Activated CD4-positive, alpha-beta T cell treated with anti-CD3 and anti-CD28 coated beads, Interleukin-2, amount 50 U/mL, for 48 hours (primary cell): ENCODE results near the gene HNRNPL.
"Not testable (repeated sequence)": the region's sequence is repeated elsewhere in the genome, so short reads cannot be mapped to it uniquely, and the experiment has no call there.

Experiments
- DNase-seq, 2 experiments: peaks; one replicate each; pipeline ENCODE4 v3.0.0-alpha.2; 2020

The HNRNPL gene

DNA sequence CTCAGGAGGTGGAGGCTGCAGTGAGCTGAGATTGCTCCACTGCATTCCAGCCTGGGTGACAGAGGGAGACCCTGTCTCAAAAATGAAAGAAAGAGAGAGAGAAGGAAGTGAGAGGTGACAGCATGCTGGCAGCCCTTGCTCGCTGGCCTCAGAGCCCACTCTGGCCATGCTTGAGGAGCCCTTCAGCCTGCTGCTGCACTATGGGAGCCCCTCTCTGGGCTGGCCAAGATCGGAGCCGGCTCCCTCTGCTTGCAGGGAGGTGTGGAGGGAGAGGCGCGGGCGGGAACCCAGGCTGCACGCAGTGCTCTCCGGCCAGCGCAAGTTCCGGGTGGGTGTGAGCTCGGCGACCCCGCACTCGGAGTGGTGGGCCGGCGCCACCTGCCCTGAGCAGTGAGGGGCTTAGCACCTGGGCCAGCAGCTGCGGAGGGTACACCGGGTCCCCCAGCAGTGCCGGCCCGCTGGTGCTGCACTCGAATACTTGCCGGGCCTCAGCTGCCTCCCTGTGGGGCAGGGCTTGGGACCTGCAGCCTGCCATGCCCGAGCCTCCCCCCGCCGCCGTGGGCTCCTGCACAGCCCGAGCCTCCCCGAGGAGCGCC lies 28.5 kb downstream of the HNRNPL start:
- DNase-seq: not testable (repeated sequence)

DNA sequence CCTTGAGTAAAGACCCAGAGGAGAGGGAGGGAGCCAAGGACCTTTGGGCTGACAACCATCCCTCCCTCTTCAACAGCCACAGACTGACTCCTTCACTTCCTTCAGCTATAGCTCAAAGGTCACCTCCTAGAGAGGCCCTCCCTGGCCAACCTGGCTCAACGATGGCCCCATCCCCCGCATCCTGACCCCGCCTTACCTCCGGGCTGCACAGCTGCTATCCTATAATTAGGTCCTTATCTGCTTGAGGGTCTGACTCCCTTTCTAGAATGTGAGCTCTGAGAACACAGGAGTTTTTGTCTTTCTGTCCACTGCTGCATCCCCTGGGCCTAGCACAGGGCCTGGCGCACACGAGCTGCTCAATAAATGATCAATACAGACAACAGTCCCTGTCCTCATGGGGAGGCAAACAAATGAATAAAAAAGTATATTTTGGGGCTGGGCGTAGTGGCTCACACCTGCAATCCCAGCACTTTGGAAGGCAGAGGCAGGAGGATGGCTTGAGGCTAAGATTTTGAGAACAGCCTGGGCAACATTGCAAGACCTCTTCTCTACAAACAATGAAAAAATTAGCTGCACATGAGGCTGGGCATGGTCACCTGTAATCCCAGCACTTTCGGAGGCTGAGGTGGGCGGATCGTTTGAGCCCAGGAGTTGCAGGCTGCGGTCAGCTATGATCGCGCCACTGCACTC lies 30.4 kb downstream of the HNRNPL start:
- no peak for DNase-seq

DNA sequence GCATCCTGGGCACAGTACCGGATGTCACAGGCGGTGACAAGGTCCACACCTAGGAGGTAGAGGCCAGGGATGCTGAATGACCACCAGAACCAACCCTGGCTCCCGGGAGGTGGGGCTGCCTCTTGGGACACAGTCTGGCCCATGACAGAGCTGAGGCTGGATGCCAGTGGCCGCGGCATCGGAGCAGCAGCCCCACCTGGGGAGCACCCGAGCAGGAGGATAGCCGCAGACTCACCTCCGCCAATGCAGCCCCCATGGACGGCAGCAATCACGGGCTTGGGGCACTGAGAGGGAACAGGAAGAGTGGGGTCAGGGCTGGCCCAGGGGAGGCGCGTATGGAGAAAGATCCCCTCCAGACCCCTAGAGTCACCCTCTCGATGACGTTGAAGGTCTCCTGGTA lies 32.7 kb downstream of the HNRNPL start:
- DNase-seq: no peak

DNA sequence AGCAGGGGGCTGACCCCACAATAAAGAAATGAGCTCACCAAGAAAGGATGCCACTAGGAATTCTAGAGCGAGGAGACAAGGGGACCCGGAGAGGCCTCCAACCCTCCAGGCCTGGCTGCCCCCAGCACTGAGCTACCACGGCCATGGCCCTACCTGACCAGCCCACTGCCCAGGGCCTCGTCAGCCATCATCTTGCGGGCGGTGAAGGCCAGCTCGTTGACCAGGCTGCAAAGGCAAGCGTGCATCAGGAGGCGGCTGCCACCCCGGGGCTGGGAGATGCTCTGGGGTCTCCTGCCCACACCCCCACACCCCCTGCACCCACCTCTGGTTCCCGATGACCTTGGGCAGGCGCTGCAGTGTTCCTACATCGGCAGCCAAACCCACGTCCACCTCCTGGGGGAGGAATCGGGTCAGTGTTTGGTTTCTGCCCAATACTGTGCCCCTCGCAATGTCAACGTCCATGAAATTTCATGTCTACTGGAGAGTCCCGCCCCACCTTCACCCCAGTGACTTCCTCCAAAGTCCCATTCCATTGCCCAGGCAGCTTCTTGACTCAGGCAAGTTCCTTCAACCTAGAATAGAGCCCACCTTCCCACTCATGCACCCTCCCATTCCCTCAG lies 33.5 kb downstream of the HNRNPL start:
- no peak for DNase-seq

DNA sequence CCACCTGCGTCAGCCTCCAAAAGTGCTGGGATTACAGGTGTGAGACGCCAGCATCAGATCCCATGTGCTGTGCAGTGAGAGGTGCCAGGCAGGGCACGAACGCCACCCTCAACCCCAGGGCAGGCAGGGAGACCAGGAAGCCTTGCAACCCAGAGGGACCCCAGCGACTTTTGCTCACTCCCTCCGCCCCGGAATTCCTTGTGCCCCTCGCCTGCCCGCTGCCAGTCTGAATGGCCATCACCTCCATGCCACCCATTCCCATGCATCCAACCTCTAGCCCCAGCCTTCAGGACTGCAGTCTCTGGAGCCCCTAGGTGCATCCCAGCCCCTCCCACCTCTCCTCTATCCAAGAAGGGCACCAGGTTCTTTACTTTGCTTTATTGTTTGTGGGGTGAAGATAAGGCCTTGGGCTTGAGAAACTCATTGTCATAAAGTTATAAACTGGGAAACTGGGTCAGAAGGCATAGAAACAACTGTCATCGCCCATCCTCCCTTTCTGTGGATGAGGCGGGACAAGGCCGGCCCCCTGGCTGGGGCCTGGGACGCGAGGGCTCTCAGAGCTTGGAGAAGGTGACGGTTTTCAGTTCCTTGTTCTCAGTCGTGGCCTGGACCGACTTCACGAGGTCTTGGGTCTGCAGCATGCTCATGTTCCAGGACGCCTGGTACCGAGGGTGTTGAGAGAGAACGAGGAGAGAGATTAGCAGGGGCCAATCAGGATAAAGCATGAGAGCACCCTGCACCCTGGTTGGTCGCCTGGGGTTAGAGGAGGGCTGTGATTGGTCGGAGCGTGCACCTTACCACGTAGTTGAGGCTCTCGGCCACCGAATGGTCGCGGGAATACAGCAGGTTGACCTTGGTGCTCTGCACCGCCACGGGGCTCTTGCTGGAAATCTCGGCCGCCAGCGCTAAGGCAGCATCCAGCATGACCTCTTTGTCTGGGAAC lies 34.5 kb downstream of the HNRNPL start:
- no peak for DNase-seq

DNA sequence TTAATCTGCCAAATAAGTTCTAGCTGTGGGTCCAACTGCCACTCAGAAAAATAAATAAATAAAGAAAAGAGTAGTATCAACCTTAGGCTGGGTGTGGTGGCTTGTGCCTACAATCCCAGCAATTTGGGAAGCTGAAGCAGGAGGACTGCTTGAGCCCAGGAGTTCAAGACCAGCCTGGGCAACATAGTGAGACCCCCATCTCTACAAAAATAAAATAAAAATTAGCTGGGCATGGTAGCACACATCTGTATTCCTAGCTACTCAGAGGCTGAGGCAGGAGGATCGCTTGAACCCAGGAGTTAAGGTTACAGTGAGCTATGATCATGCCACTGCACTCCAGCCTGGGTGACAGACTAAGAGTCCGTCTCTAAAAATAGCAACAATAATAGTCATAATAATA lies 35.9 kb downstream of the HNRNPL start:
- DNase-seq: not testable (repeated sequence)

DNA sequence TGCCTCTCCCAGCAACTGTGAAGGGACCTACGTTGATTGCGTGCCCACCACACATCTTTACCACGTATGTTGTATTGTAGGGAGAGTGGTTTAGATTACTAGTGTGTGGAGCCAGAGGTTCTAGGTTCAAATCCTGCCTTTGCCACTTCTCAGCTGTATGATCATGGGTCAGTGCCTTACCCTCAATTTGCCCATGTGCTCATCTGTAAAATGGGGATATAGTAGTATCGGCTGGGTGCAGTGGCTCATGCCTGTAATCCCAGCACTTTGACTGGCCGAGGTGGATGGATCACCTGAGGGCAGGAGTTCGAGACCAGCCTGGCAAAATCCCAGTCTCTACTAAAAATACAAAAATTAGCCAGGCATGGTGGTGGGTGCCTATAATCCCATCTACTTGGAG lies 36.5 kb downstream of the HNRNPL start:
- no peak for DNase-seq

DNA sequence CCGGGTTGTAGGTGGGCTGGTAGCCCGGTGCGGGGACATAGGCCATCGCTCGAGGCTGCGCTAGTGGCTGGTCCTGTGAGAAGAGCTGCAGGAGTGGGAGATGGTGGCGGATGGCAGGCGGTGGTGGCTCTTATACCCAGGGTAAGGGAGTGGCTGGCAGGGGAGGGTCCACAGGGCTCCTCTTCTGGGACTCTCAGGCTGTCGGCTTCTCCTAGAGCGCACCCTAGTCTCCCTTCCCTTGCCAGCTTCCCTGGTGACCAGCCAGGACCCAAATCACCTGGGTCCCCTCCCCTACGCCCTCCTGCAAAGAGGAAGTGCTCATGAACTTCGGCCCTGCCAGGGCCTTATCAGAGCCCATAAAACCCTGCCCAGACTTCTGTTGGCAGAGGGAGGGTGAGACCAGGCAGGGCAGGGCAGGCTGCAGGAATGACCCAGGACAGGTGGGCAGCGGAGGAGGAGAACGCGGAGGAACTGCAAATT lies 36.9 kb downstream of the HNRNPL start, which contains the start of gene LGALS4:
Gene LGALS4, minus strand, starts transcription at position 105 of the 480 bp plus-strand sequence. Its CDS starts 59 bp downstream, at position 46.
- no peak for DNase-seq

DNA sequence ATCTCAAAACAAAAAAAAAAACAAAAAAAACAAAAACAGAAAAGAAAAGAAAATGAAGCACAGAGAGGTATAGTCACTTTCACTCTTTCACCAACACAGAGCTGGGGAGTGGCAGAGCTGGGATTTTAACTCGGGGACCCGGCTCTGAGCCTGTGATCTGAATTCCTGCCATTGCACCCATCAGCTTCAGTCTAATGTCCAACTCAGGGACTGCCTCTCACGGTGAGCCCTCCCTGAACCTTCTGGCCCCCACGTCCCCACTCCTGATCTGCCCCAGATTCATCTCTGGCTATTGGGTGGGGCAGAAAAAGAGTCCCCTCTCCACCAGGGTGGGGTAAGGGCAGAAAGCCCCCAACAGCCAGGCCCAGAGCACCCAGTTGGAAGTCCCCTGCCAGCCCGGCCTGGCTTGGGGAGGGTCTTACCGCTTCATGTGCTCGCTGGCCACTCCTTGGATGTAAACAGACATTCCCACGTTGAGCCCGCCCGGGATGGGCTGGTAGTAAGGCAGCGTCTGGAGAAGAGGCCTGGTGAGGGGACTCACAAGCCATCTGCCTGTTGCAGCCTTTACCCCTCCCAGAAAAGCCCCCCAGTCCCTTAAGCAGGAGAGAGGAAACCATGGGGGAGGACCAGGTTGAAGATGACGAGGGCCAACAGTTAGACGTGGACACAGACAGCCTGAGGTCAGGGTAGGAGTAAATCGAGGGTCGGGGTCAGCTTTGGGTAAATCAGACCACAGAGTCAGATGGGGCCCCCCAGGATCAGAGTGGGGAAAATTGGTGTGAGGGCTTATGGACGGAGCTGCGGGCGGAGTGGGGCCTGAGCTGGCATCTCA lies 37.6 kb downstream of the HNRNPL start:
- DNase-seq: no peak

DNA sequence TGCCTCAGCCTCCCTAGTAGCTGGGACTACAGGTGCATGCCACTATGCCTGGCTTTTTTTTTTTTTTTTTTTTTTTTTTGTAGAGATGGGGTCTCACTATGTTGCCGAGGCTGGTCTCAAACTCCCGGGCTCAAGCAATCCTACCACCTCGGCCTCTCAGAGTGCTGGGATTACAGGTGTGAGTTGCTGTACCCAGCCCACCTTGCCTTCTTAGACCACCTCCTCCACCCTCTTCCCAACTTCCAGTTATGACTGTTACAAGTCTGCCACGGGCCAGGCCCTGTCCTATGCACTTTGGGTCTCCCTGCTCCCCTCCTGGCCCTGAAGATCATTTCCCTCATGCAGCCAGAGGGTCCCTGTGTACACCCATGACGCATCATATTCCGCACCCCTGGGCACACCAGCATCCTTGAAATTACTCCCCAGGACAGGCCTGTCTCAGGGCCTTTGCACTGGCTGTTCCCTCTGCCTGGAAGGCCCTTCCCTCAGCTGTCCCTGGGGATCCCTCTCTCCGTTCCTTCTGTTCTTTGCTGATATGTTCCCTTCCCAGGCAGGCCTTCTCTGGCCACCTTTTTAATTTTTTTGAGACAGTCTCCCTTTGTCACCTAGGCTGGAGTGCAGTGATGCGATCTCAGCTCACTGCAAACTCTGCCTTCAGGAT lies 40.1 kb downstream of the HNRNPL start:
- DNase-seq: no peak

DNA sequence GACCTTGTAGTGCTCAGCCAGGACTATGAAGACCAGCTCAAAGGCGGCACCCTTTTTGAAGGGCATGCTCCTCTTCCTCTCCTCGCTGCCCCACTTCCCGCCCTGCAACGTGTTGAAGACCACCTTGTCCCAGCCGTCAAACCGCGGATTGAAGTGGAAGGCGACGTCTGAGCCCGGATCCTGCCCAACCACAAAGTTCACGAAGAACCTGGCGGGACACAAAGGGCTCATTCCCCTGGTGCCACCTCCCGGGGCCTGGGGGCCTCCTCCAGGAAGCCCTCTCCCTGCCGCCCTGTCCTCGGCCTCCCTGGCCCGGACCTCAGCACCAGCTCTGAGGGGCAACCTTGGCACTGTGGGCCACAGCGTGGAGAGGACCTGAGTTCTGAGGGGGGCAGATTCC lies 41.0 kb downstream of the HNRNPL start:
- DNase-seq: no peak

DNA sequence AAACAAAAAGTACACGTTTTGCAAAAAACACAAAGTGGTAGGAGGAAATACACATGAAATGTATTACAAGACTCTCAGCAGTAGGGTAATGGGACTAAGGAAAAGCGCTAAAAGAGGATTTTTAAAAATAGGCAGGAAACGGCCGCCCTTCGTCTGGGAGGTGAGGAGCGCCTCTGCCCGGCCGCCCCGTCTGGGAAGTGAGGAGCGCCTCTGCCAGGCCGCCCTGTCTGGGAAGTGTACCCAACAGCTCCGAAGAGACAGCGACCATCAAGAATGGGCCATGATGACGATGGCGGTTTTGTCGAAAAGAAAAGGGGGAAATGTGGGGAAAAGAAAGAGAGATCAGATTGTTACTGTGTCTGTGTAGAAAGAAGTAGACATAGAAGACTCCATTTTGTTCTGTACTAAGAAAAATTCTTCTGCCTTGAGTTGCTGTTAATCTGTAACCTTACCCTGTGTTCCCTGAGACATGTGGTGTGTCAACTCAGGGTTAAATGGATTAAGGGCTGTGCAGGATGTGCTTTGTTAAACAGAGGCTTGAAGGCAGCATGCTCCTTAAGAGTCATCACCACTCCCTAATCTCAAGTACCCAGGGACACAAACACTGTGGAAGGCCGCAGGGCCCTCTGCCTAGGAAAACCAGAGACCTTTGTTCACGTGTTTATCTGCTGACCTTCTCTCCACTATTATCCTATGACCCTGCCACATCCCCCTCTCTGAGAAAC lies 42.2 kb downstream of the HNRNPL start:
- not testable (repeated sequence) for DNase-seq

DNA sequence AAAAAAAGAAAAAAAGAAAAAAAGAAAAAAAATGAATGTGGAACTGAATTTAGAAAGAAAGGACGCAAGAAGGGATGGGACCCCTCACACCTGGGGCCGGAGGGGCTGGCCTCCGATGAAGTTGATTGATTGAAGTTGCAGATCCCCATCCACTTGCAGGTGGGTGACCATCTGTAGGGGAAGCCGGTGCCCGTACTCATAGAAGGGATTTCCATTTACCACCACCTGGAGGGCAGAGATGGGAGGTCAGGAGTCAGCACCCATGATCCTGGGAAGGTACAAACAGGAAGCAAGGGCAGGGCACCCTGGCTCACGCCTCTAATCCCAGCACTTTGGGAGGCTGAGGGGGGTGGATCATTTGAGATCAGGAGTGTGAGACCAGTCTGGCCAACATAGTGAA lies 43.4 kb downstream of the HNRNPL start:
- no peak for DNase-seq

DNA sequence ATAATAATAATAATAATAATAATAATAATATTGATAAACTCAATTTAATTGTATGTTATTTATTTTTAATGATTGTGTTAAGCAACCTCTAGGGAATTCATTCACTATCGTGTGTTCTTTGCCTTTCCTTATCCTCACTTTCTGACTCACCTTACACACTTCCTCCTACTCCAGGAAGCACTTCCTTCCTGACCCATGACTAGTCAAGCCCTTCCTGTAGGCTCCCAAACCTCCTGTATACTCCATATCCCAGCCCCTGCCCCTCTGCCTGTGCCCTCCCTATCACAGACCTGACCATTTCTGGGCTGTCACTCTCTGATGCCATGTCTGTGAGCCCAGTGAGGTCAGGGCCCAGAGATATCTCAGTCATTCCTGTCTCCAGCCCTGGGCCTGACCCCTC lies 44.6 kb downstream of the HNRNPL start:
- no peak for DNase-seq

DNA sequence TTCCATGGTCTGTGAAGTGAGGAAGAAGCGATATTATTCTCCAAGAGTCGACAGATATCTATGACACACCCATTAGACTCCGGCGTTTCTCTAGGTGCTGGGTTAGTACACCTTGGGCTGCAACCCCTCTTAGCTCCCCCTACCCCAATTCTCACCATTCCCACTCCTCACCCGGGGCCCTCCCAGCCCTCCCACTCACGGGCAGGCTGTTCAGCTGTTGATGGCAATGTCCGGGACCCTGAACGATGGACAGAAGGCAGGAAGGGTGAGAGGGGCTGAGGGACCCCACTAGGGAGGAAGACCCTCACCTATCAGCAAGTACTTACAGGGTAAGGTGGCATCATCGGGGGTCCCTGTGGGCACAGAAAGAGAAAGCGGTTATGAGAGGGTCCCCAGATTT lies 46.2 kb downstream of the HNRNPL start:
- no peak for DNase-seq

DNA sequence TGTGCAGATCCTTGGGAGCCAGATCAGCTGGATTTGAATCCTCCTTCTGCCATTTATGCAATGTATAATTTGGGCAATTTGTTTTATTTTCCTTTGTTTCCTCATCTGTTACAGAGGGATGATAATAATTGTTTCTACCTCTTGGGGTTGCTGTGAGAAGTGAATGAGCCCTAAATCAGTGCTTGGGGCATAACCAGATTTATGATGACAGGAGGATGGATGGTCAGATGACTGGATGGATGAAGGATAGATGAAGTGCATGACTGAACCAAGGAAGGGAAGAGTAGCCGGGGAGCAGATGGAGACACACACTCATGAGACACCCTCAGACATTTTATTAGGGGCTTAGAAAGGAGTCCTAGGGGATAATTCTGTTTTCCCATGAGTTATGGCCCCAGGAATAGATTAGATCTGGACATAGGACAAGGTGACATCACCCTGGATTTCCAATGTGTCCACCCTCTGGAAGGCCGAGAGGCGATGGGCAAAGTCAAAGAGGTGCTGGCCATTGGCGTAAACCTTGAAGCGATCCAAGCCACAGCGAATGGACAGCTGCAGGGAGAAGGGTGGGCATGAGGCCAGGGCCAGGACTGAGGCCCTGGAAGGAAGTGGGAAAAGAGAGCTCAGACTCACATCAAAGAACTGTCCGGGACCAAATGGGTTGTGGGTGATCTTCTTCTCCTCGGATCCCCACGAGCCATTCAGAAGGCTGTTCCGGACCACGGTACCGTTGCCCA lies 48.3 kb downstream of the HNRNPL start:
- DNase-seq: no peak

DNA sequence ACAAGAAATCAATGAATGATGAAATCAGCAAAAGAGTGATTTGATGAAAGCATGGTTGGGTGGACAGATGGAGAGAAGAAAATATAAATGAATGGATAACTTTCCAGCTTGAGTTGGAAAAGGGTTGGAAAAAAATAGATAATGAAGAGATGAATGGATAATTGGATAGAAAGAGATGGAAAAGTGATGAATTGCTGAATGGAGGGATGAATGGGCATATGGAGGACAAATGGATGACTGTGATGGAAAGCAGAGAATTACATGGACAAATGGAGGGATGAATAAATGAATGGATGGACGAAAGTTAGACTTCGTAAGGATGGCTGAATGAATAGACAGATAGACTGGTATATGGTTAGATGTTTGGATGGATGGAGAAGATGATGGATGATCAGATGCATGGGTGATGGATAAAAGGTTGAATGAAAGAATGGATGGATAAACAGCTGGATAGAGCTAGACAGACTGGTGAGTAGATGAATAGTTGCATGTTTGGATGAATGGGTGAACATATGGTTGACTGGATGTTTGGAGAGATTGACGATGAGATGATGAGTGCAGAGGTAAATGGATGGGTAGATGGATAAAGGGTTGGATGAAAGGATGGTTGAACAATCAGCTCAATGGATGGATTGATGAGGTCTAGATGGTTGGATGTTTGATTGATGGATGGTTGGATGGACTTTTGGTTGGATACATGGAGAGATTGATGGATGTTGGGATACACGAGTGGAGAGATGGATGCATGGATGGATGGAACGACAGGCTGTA lies 49.0 kb downstream of the HNRNPL start:
- DNase-seq: no peak

DNA sequence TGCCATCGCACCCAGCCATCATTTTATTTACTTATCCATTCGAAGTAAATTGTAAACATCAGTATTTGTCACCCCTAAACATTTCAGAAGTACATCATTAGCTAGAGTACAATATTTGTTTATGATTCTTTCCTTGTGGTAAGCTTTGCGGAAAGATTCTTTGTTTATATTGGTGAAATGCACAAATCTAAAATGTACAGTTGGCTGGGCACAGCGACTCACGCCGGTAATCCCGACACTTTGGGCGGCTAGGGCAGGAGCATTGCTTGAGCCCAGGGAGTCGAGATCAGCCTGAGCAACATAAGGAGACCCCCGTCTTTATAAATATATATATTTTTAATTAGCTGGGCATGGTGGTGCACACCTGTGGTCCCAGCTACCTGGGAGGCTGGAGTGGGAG lies 50.7 kb downstream of the HNRNPL start:
- no peak for DNase-seq

DNA sequence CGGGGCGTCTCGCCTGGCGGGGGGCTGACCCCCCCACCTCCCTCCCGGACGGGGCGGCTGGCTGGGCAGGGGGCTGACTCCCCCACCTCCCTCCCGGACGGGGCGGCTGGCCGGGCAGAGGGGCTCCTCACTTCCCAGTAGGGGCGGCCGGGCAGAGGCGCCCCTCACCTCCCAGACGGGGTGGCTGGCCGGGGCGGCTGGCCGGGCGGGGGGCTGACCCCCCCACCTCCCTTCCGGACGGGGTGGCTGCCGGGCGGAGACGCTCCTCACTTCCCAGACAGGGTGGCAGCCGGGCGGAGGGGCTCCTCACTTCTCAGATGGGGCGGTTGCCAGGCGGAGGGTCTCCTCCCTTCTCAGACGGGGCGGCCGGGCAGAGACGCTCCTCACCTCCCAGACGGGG lies 52.0 kb downstream of the HNRNPL start:
- DNase-seq: not testable (repeated sequence)
